ENCODE measurements around the gene MTLN.
"Not testable (repeated sequence)": the region's sequence is repeated elsewhere in the genome, so short reads cannot be mapped to it uniquely, and the experiment has no call there.

Gene MTLN

GRCh38 chr2:110204408-110205385 is 7.7 kb downstream of the MTLN start, which contains the start of gene NPHP1:
TSS of gene NPHP1 (minus strand) at chr2:110205013. CDS start at chr2:110204968, 45 bp downstream.
- DNase-seq (ENCODE audit: low read depth): peak; percentile 75

- DNase-seq (ENCODE audit: low read depth): no peak
These were observed 14.3 kb downstream of the MTLN start for GRCh38 chr2:110198016-110198415.

GRCh38 chr2:110197452-110197851 is 14.9 kb downstream of the MTLN start:
- DNase-seq (ENCODE audit: low read depth): no peak

GRCh38 chr2:110190169-110190568 is 22.2 kb downstream of the MTLN start:
- not testable (repeated sequence) for DNase-seq (ENCODE audit: low read depth)

GRCh38 chr2:110182449-110182848 is 29.9 kb downstream of the MTLN start:
- no peak for DNase-seq (ENCODE audit: low read depth)

GRCh38 chr2:110180036-110180435 is 32.3 kb downstream of the MTLN start:
- DNase-seq (ENCODE audit: low read depth): no peak

- no peak for DNase-seq (ENCODE audit: low read depth)
These were observed 38.8 kb downstream of the MTLN start for GRCh38 chr2:110173523-110173922.

GRCh38 chr2:110172506-110172905 is 39.8 kb downstream of the MTLN start:
- no peak for DNase-seq (ENCODE audit: low read depth)

GRCh38 chr2:110170102-110170501 is 42.2 kb downstream of the MTLN start:
- no peak for DNase-seq (ENCODE audit: low read depth)

GRCh38 chr2:110167326-110168000 is 44.9 kb downstream of the MTLN start:
- DNase-seq (ENCODE audit: low read depth): no peak

GRCh38 chr2:110166266-110166665 is 46.1 kb downstream of the MTLN start:
- DNase-seq (ENCODE audit: low read depth): no peak
